ENCODE results near the gene C19orf12.

- TF ChIP-seq, protein P1, sequence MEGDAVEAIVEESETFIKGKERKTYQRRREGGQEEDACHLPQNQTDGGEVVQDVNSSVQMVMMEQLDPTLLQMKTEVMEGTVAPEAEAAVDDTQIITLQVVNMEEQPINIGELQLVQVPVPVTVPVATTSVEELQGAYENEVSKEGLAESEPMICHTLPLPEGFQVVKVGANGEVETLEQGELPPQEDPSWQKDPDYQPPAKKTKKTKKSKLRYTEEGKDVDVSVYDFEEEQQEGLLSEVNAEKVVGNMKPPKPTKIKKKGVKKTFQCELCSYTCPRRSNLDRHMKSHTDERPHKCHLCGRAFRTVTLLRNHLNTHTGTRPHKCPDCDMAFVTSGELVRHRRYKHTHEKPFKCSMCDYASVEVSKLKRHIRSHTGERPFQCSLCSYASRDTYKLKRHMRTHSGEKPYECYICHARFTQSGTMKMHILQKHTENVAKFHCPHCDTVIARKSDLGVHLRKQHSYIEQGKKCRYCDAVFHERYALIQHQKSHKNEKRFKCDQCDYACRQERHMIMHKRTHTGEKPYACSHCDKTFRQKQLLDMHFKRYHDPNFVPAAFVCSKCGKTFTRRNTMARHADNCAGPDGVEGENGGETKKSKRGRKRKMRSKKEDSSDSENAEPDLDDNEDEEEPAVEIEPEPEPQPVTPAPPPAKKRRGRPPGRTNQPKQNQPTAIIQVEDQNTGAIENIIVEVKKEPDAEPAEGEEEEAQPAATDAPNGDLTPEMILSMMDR (IDR thresholded peaks at IDR 0.05; ENCODE audit: insufficient read depth, low read length, poor library complexity, severe bottlenecking) = no peak
- TF ChIP-seq EZH2phosphoT487 (conservative IDR thresholded peaks at IDR 0.05; ENCODE audit: low read length) = no peak
These were observed 12.7 kb downstream of the C19orf12 start for GRCh38 chr19:29702161-29702962.
